HFF-Myc (cell line): ENCODE results near the gene LRRC18.

Experiments
- DNase-seq: peaks from one replicate; pipeline ENCODE4 v3.0.0-alpha.2; 2011; ENCODE audit warnings: low read depth; ENCODE audit errors: extremely low read depth
- H3K4me3 ChIP-seq: replicated peaks from 2 replicates; pipeline ENCODE4 v1.5.1; 2011; ENCODE audit warnings: low read depth, mild to moderate bottlenecking, control low read depth, low read length
- CTCF ChIP-seq: IDR thresholded peaks from 2 replicates; pipeline ENCODE4 v1.5.1; 2012; ENCODE audit warnings: mild to moderate bottlenecking, low read depth, low read length, control low read depth; ENCODE audit errors: missing control alignments

LRRC18 gene

GRCh38 chr10:48939790-48940325 is at the start of gene LRRC18:
Gene LRRC18, minus strand, starts transcription at chr10:48939840. Its CDS starts 25,685 bp downstream, at chr10:48914155.
- TF ChIP-seq CTCF = no peak
- H3K4me3 ChIP-seq = no peak within 1 kb of the TSS
- DNase-seq = no peak

GRCh38 chr10:48985621-48986158 is 46.0 kb upstream of the LRRC18 start:
- DNase-seq = no peak
- TF ChIP-seq CTCF = no peak
- H3K4me3 ChIP-seq = no peak overlapping the region

- no peak for TF ChIP-seq CTCF
- H3K4me3 ChIP-seq = no peak overlapping the region
- DNase-seq = no peak
Measured at GRCh38 chr10:48983648-48984351, 44.2 kb upstream of the LRRC18 start.

- H3K4me3 ChIP-seq = no peak overlapping the region
- no peak for DNase-seq
- TF ChIP-seq CTCF = no peak
Measured at GRCh38 chr10:48982584-48982983, 42.9 kb upstream of the LRRC18 start.

DNA sequence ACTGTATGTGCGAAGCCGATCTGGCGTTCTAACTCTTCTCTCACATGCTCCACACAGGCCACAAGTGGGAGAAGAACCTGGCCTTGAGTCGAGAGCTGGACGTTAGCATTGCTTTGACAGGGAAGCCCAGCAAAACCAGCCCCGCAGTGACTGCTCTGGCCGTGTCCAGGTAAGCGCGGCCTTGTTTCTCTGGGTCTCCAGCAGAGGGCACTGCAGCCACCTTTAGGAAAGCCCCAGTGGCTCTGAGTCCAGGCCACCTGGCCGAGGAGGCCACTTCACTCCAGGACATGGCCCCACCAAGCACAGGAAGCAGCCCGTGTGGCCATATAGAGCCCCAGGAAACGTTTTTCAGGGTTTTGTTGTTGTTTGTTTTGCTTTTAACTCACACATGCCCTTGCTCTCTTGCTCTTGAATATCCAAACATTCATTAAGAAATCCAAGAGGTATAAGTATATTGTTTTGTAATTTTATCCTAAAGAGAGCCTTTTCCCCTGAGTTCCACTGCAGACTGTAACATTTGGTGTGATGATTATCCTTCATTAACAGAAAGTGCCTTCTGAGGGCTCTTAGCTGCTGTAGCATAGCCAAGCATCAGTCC is 41.8 kb upstream of the LRRC18 start:
- DNase-seq = peak; percentile 5
- TF ChIP-seq CTCF = peak; percentile 85
- H3K4me3 ChIP-seq = no peak overlapping the region

DNA sequence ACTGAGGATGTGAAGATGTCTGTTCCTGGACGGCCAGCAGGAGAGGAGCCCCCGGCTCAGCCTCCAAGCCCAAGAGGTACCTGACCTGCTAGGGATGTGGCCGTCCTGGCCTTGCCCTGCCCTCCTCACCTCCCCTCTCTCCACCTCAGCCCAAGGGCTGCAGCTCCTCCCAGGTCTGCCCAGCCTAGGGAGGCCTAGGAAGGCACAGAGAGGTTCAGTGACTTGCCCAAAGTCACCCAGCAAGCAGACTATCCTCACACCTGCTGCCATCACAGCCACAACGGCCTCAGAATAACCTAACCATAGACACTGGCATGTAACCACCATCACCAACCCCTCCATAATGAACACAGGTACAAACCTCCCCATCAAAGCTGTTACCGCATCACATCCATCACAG is 38.7 kb upstream of the LRRC18 start:
- DNase-seq = no peak
- no peak for TF ChIP-seq CTCF
- H3K4me3 ChIP-seq = no peak overlapping the region
